NB4 (cell line): ENCODE measurements around the gene MCC.

Experiments
- POLR2A ChIP-seq: IDR thresholded peaks from 2 replicates; pipeline ENCODE4 v1.6.1; 2011; ENCODE audit warnings: mild to moderate bottlenecking; ENCODE audit not compliant: insufficient read length; ENCODE audit errors: extremely low read depth
- TF ChIP-seq, protein P1 (sequence below): IDR thresholded peaks from one replicate; pipeline ENCODE4 v1.5.1; 2012; ENCODE audit warnings: low read depth, low read length

DNA sequence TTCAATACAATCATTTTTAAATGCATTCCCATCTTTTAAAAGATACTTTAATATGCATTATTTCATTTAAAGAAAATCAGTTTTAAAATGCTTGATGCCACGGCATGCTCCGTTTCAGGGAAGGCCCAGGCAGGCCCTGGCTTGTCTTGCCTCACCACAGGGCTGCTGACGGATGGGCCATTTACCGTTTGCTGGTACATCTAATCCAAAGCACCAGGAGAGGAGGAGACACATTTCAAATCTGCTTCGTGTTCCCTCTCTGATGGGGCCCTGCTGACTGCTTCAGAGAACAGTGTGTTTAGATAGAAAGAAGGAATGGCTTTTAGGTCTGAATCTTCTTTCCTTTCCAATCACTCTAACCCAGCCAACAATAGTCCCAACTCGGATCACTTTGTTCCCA, 326.4 kb downstream of the MCC start:
- TF ChIP-seq, protein P1, sequence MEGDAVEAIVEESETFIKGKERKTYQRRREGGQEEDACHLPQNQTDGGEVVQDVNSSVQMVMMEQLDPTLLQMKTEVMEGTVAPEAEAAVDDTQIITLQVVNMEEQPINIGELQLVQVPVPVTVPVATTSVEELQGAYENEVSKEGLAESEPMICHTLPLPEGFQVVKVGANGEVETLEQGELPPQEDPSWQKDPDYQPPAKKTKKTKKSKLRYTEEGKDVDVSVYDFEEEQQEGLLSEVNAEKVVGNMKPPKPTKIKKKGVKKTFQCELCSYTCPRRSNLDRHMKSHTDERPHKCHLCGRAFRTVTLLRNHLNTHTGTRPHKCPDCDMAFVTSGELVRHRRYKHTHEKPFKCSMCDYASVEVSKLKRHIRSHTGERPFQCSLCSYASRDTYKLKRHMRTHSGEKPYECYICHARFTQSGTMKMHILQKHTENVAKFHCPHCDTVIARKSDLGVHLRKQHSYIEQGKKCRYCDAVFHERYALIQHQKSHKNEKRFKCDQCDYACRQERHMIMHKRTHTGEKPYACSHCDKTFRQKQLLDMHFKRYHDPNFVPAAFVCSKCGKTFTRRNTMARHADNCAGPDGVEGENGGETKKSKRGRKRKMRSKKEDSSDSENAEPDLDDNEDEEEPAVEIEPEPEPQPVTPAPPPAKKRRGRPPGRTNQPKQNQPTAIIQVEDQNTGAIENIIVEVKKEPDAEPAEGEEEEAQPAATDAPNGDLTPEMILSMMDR: no peak
- TF ChIP-seq POLR2A: no peak
